CD14-positive monocyte (primary cell): ENCODE measurements around the gene CLIC3. TPM values are rescaled to one million over a fixed set of nuclear protein-coding genes. Genes with fewer than 3 reads are reported as not detected.
A peak's percentile ranks its signal among the peaks of the same experiment; 100 is the strongest.

Experiments
- DNase-seq, 3 donors: peaks; one replicate each; pipeline ENCODE4 v3.0.0-alpha.2; 2011 to 2022
- H2AFZ ChIP-seq: 2 replicates; pipeline ENCODE4 v1.6.0; 2012; ENCODE audit warnings: mild to moderate bottlenecking, low read depth, low read length, inconsistent platforms; ENCODE audit not compliant: insufficient read depth, poor library complexity, severe bottlenecking
- H3K27ac ChIP-seq, 2 donors: 1 replicate in 1 of 2; 2 replicates in 1 of 2; pipeline ENCODE4 v1.5.1; 2012 to 2013; ENCODE audit warnings: low read length in 2 of 2, control low read depth in 1 of 2, inconsistent platforms in 1 of 2, low read depth in 1 of 2, mild to moderate bottlenecking in 1 of 2
- H3K27me3 ChIP-seq, 2 donors: one replicate each; pipeline versions ENCODE4 v1.6.0 to v1.6.1; 2011 to 2013; ENCODE audit warnings: low read length in 2 of 2; ENCODE audit not compliant: control insufficient read depth in 2 of 2, insufficient read depth in 2 of 2
- H3K36me3 ChIP-seq, 2 donors: replicated peaks in 1 of 2; 1 replicate in 1 of 2; 2 replicates in 1 of 2; pipeline versions ENCODE4 v1.5.1 to v1.6.1; 2012 to 2013; ENCODE audit warnings: low read length in 2 of 2, control low read depth in 1 of 2, inconsistent platforms in 1 of 2, mild to moderate bottlenecking in 1 of 2; ENCODE audit not compliant: insufficient read depth in 2 of 2, control insufficient read depth in 1 of 2
- H3K4me1 ChIP-seq, 2 donors: 1 replicate in 1 of 2; 2 replicates in 1 of 2; pipeline versions ENCODE4 v1.5.1 to v1.6.1; 2012 to 2013; ENCODE audit warnings: low read length in 2 of 2, control low read depth in 1 of 2, inconsistent platforms in 1 of 2, mild to moderate bottlenecking in 1 of 2, moderate library complexity in 1 of 2; ENCODE audit not compliant: insufficient read depth in 2 of 2, control insufficient read depth in 1 of 2
- H3K4me2 ChIP-seq: replicated peaks from 2 replicates; pipeline ENCODE3; 2012; ENCODE audit warnings: low read length, moderate library complexity, mild to moderate bottlenecking; ENCODE audit not compliant: poor library complexity, severe bottlenecking; ENCODE audit errors: extremely low read depth
- H3K4me3 ChIP-seq, 3 experiments: fragments of 200-600 bp in 1 of 3; sonication (generic) in 1 of 3; replicated peaks in 1 of 3; 1 replicate in 2 of 3; 2 replicates in 1 of 3; pipeline ENCODE4 v1.5.1; 2011 to 2013; ENCODE audit warnings: low read length in 3 of 3, mild to moderate bottlenecking in 3 of 3, control low read depth in 2 of 3, low read depth in 2 of 3, inconsistent platforms in 1 of 3, moderate library complexity in 1 of 3
- H3K79me2 ChIP-seq: 2 replicates; pipeline ENCODE4 v1.6.0; 2012; ENCODE audit warnings: mild to moderate bottlenecking, control low read depth, inconsistent platforms, low read length, moderate library complexity; ENCODE audit not compliant: insufficient read depth
- H3K9ac ChIP-seq: 2 replicates; pipeline ENCODE4 v1.6.0; 2017; ENCODE audit warnings: low read length, mild to moderate bottlenecking; ENCODE audit not compliant: insufficient read depth, poor library complexity, severe bottlenecking
- H3K9me3 ChIP-seq, 2 donors: replicated peaks in 1 of 2; 1 replicate in 1 of 2; 2 replicates in 1 of 2; pipeline versions ENCODE4 v1.5.1 to v1.6.1; 2012 to 2013; ENCODE audit warnings: low read length in 2 of 2, control low read depth in 1 of 2; ENCODE audit not compliant: control insufficient read depth in 1 of 2, insufficient read depth in 1 of 2
- H4K20me1 ChIP-seq: 2 replicates; pipeline ENCODE4 v1.6.0; 2012; ENCODE audit warnings: mild to moderate bottlenecking, low read length, control low read depth, moderate library complexity; ENCODE audit not compliant: insufficient read depth
- H3K27ac Mint-ChIP-seq, 7 donors: one replicate each; pipeline ENCODE4 v1.8.0; 2020; ENCODE audit warnings: mild to moderate bottlenecking in 7 of 7, mixed read lengths in 7 of 7, moderate library complexity in 6 of 7, inconsistent platforms in 2 of 7
- H3K27me3 Mint-ChIP-seq, 3 donors: one replicate each; pipeline ENCODE4 v1.8.0; 2021 to 2022; ENCODE audit warnings: low read depth in 3 of 3, mild to moderate bottlenecking in 3 of 3, mixed read lengths in 3 of 3, moderate library complexity in 3 of 3, inconsistent platforms in 1 of 3
- H3K36me3 Mint-ChIP-seq, 2 donors: one replicate each; pipeline ENCODE4 v1.8.0; 2020; ENCODE audit warnings: mixed read lengths in 2 of 2, inconsistent platforms in 1 of 2, mild to moderate bottlenecking in 1 of 2
- H3K4me1 Mint-ChIP-seq: one replicate; pipeline ENCODE4 v1.8.0; 2020; ENCODE audit warnings: mild to moderate bottlenecking, mixed read lengths
- H3K4me3 Mint-ChIP-seq, 2 donors: one replicate each; pipeline ENCODE4 v1.8.0; 2020; ENCODE audit warnings: mild to moderate bottlenecking in 2 of 2, mixed read lengths in 2 of 2, moderate library complexity in 1 of 2
- H3K9me3 Mint-ChIP-seq, 7 donors: one replicate each; pipeline ENCODE4 v1.8.0; 2020 to 2022; ENCODE audit warnings: mixed read lengths in 7 of 7, mild to moderate bottlenecking in 6 of 7, moderate library complexity in 6 of 7, inconsistent platforms in 2 of 7
- CTCF ChIP-seq: fragments of 200-600 bp; IDR thresholded peaks from one replicate; pipeline ENCODE4 v1.8.0; 2022; ENCODE audit warnings: antibody characterized with exemption, mild to moderate bottlenecking
- WGBS: methylation state at CpG from one replicate; pipeline ENCODE4 v1.1.5; 2013; ENCODE audit warnings: missing lambda C conversion rate; ENCODE audit not compliant: insufficient coverage; 5-methylcytosine and 5-hydroxymethylcytosine counted together
- intact Hi-C, 2 donors: fragments of 100-400 bp; cut with micrococcal nuclease; formaldehyde crosslinking; loops; one replicate each; pipeline versions ENCODE4 v1.15.0 to v1.15.1; 2023
- polyA plus RNA-seq, 3 donors: library from polyadenylated mRNA; depleted of rRNA in 1 of 3; unstranded in 2 of 3; stranded (reverse) in 1 of 3; fragments of 300-500 nt in 2 of 3; fragments of >200 nt in 1 of 3; fragmentation: Illumina TruSeq in 2 of 3; gene quantifications; 1 replicate in 2 of 3; 2 replicates in 1 of 3; pipeline ENCODE4 v1.2.3, GENCODE V29; 2012 to 2021

The CLIC3 gene
- polyA plus RNA-seq, 3 donors = 0.29 to 0.51 TPM; not detected in 1

DNA sequence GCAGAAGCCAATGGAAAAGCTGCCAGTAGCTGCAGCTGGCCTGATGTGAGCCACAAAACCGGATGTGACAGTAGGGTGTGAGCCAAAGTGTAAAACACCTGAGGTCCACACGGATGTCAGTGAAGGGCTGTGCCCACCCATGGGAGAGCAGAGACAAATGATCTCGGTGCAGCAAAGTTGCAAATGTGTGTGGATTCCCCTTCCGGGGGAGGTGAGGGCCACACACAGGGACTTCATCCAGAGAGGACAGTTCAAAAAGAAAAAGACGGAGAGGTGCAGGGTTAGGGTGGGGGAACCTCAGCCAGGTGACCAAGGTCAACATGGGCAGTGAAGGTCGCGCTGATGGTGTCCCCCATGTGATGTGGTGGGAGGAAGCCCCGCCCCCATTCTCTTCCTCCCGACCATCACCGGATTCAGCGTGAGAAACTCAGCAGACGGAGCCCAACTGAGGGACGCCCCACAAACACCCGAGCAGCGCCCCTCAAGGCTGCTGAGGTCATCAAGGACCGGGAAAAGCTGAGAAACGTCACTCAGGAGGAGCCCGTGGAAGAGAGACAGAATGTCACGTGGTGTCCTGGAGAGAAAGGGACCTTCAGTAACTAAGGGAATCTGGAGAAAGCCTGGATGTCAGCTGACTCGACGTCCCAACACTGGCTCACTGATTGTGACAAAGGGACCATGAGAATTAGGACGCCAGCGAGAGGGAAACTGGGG, 30.4 kb downstream of the CLIC3 start:
- H3K4me3 Mint-ChIP-seq = peak overlapping the region; percentile 39 to 73
- H3K9me3 ChIP-seq = no peaks in the 10 kb centered on the region
- no peaks in the 10 kb centered on the region for H3K36me3 Mint-ChIP-seq
- H3K9me3 Mint-ChIP-seq = peaks cover 0 to 2% (median 0%) of the 10 kb centered on the region in 7 donors
- H2AFZ ChIP-seq = no peak overlapping the region
- H3K27me3 ChIP-seq = no peaks in the 10 kb centered on the region
- no peaks in the 10 kb centered on the region for H3K79me2 ChIP-seq
- TF ChIP-seq CTCF = no peak
- peak overlapping the region in 1 of 7 donors; percentile 54 for H3K27ac Mint-ChIP-seq
- H3K4me1 Mint-ChIP-seq = peaks cover 16% of the 10 kb centered on the region
- peaks cover 10 to 17% of the 10 kb centered on the region in 2 donors for H3K4me1 ChIP-seq
- H3K4me3 ChIP-seq = no peak overlapping the region
- H4K20me1 ChIP-seq = no peaks in the 10 kb centered on the region
- DNase-seq = peak in 2 of 3 donors; percentile 12 to 52
- no peaks in the 10 kb centered on the region for H3K36me3 ChIP-seq
- H3K4me2 ChIP-seq = no peak overlapping the region
- peaks cover 8 to 18% (median 14%) of the 10 kb centered on the region in 3 donors for H3K27me3 Mint-ChIP-seq
- 31% methylated on average over 16 of the region's 23 CpGs for WGBS
- intact Hi-C loops = no loop called here
- H3K27ac ChIP-seq = no peak overlapping the region
- no peak overlapping the region for H3K9ac ChIP-seq

- H3K9ac ChIP-seq = no peak overlapping the region
- H3K4me1 ChIP-seq = peaks cover 10 to 17% of the 10 kb centered on the region in 2 donors
- no peaks in the 10 kb centered on the region for H3K36me3 Mint-ChIP-seq
- peak overlapping the region; percentile 23 for H2AFZ ChIP-seq
- no peak overlapping the region for H3K4me3 ChIP-seq
- intact Hi-C loops = no loop called here
- H3K27ac ChIP-seq = no peak overlapping the region
- DNase-seq = no peak
- H3K27ac Mint-ChIP-seq = no peak overlapping the region
- no peaks in the 10 kb centered on the region for H4K20me1 ChIP-seq
- H3K4me1 Mint-ChIP-seq = peaks cover 16% of the 10 kb centered on the region
- H3K9me3 ChIP-seq = no peaks in the 10 kb centered on the region
- H3K9me3 Mint-ChIP-seq = peaks cover 0 to 2% (median 0%) of the 10 kb centered on the region in 7 donors
- TF ChIP-seq CTCF = no peak
- H3K27me3 Mint-ChIP-seq = peaks cover 9 to 20% (median 14%) of the 10 kb centered on the region in 3 donors
- no peaks in the 10 kb centered on the region for H3K79me2 ChIP-seq
- no peak overlapping the region for H3K4me2 ChIP-seq
- H3K27me3 ChIP-seq = no peaks in the 10 kb centered on the region
- no peak overlapping the region for H3K4me3 Mint-ChIP-seq
- no peaks in the 10 kb centered on the region for H3K36me3 ChIP-seq
- 90% methylated on average over 21 of the region's 26 CpGs for WGBS
Observed at GRCh38 chr9:136964833-136965422, 31.4 kb downstream of the CLIC3 start.
